ENCODE measurements around the gene NACA2.
"Not testable (repeated sequence)": the region's sequence is repeated elsewhere in the genome, so short reads cannot be mapped to it uniquely, and the experiment has no call there.

The NACA2 gene

DNA sequence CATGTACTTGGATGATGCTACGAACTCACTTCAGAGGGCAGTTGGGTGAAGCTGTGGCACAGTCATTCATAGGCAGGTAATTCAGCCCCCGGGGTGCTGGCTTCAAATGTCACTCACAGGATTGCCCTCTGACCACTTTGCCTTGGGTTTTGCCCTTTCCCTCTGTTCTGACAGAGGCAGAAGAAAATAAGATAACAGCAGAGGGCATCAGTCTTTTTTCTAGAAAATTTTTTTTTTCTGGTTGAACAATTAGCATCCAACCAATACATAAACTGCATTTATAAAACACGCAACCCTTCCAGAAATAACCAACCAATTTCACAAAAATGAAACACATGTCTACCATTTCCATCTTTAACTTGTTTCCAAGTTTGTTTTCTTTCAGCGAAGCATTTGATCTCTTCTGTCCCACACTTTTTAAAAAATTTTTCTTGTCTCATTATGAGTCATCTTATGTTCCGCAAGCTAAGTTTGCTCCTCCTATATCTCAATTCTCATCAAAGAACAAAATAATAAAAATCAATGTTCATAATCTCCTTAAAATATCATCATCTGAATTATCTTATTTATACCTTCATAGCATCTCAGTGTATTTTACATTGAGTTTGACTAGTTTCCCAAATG is 15.6 kb downstream of the NACA2 start:
- DNase-seq, result no peak

DNA sequence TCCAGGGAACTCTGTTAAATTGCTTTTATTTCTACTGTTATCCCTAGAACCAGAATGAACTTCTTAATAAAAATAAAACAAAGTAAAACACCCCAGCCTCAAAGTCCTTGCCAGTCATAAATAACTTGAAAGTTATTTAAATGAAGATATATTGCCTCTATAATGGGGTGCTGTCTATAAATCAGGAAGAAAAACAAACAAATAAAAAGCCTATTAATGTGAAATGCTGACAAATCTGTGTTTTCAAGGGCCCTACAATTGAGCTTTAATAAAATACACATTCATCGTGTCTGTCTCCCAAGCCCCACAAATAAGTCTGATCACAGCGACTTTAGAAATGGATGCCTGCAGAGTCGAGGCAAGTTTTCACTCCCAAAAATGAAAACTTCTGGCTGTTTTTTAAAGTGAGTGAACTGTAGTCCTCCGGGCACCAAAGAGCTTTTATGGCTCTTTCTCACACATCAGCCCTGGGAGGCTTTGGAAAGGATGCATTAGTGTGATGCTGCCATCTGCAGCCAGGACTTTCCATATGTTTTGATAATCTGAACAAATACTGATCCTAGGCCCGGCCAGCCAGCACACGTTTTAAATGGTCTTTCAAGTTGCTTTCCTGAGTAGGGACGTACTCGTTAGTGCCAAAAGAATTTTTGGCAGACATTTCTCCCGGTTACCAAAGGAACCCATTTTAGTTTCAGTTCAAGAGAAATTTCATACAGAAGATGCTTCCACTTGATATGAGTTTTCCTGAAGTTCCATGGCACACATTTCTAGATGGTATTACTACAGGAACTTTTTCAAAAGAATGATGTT is 16.3 kb downstream of the NACA2 start:
- DNase-seq, result peak; percentile 3

DNA sequence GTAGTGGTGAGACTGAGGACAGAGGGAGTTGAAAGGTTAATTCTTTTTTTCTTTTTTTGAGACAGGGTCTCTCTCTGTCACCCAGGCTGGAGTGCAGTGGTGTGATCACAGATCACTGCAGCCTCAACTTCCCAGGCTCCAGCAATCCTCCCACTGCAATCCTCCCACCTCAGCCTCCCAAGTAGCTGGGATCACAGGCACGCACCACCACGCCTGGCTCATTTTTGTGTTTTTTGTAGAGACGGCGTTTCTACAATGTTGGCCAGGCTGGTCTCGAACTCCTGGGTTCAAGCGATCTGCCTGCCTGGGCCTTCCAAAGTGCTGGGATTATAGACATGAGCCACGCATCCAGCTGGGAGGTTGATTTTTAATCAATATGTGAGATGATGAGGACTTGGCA is 18.5 kb downstream of the NACA2 start:
- not testable (repeated sequence) for DNase-seq

DNA sequence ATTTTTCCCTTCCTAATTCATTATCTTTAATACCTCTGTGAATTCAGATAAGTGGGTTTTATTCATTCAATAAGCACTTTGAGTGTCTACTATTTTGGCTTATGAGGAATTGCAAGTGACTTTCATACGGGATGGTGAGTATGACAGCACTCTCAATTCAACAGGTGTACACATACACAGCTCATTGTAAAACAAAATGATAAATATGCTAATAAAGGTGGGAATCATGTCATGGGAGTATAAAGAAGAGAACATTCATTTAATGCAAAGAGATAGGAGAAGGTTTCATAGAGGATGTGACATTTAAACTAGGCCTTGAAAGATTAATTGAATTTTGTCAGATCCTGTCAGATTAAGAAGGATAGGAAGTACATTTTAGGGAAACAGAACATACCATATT is 19.4 kb downstream of the NACA2 start:
- DNase-seq, result no peak

DNA sequence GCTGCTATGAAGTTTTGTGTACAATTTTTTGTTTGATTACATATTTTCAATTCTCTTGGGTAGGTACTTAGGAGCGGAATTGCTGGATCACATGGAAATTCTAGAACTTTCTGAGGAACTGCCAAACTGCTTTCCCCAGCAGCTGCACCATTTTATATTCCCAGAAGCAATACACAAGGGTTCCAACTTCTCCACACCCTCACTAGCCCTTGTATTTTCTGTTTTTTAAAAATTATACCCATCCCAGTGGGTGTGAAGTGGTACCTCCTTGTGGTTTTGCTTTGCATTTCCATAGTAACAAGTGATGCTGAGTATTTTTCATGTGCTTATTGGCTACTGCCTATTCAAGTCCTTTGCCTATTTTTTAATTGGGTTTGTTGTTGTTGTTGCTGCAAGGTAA is 20.9 kb downstream of the NACA2 start:
- no peak for DNase-seq

DNA sequence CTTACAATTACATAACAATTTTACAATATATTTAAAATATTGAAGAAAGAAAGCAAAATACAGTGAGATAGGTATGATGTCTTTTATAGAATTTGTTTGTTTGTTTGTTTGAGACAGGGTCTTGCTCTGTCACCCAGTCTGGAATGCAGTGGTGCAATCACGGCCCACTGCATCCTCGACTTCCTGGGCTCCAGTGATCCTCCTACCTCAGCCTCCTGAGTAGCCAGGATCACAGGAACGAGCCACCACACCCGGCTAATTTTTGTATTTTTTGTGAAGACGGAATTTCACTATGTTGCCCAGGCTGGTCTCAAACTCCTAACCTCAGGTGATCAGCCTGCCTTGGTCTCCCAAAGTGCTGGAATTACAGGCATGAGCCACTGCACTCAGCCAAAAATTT is 21.5 kb downstream of the NACA2 start:
- not testable (repeated sequence) for DNase-seq

DNA sequence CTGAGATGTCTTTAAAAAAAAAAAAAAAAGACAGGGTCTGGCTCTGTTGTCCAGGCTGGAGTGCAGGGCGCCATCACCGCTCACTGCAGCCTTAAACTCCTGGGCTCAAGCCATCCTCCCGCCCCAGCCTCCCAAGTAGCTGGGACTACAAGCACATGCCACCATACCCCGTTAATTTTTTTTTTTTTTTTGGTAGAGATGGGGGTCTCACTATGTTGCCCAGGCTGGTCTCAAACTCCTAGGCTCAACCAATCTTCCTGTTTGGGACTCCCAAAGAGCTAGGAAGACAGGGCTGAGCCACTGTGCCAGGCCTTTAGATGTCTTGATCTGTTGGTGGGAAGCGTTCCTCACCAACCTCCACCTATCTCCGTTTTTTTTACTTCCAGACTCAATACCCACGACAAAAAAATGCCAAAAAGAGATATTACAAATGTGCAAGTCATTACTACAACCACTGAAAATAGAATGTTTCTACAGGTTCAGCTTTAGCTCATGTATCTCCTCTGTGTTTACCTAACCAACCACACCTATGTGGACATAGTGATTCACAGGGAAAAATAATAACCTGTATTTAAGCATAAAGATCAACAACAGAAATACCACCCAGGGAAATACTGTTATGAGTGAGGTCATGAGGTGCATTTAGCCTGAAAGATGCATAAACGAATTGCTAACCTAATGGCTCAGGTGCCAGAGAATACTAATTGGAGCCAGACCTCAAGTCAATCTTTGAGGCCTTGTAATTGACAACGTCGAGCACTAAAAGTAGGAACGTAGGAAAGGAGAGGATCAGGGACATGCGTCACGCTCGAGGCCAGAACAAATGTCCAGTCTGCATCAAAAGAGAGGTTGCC is 22.6 kb downstream of the NACA2 start:
- DNase-seq, result no peak

DNA sequence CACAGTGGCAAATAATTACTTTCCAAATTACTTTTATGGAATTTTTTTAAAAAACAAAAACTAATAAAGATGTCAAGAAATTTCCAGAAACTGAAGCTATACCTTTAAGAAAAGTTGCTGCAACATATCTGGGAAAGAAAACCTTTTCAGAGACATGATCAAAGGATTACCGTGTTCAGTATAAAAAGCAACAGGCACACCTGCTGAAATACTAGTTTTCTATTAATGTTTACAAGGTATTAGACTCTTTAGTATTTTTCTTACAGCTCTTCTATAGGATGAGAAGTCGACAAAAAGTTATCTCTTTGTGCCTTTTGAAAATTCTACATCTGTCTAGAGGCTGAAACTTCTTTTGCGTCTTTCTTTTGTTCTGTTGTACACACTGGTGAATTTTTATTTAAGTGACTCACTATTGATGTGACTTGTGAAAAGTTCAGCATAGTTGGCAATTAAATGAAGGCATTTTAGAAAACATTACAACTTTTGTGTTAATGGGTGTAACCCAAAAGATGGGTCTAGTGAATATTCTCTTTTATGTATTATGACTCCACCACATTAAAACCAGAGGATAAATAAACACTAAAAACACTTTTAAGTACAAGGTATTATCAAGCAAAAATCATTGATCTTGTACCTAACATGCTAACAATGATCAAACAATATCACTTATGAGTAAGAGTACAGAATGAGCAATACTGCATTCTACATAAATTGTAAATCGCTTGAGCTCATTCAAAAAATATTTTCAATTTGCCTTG is 23.8 kb downstream of the NACA2 start:
- DNase-seq, result no peak

DNA sequence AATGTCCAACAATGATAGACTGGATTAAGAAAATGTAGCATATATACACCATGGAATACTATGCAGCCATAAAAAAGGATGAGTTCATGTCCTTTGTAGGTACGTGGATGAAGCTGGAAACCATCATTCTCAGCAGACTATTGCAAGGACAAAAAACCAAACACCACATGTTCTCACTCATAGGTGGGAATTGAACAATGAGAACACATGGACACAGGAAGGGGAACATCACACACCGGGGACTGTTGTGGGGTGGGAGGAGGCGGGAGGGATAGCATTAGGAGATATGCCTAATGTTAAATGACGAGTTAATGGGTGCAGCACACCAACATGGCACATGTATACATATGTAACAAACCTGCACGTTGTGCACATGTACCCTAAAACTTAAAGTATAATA is 24.6 kb downstream of the NACA2 start:
- DNase-seq, result not testable (repeated sequence)

DNA sequence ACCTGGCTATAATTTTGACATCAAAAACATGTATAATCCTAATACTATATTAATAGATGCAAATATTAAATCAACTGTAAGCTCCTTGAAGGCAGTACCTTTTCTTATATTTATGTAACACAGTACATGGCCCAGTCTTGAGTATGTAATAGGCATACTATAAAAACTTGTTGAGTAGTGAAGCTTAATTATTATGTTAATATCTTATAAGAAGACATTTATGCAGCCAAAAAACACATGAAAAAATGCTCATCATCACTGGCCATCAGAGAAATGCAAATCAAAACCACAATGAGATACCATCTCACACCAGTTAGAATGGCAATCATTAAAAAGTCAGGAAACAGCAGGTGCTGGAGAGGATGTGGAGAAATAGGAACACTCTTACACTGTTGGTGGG is 25.2 kb downstream of the NACA2 start:
- not testable (repeated sequence) for DNase-seq

DNA sequence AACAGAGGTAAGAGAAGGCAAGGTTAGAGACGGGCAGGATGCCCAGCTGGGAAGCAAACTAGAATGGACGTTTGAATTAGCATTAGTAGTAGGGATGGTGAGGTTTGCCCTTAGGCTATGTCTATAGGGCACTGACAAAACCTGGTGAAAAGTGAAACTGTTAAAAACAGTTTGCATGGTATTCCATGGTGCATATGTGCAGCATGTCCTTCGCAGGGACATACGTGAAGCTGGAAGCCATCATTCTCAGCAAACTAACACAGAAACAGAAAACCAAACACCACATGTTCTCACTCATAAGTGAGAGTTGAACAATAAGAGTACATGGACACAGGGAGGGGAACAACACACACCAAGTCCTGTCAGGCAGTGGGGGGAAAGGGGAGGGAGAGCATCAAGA is 25.8 kb downstream of the NACA2 start:
- DNase-seq, result no peak

DNA sequence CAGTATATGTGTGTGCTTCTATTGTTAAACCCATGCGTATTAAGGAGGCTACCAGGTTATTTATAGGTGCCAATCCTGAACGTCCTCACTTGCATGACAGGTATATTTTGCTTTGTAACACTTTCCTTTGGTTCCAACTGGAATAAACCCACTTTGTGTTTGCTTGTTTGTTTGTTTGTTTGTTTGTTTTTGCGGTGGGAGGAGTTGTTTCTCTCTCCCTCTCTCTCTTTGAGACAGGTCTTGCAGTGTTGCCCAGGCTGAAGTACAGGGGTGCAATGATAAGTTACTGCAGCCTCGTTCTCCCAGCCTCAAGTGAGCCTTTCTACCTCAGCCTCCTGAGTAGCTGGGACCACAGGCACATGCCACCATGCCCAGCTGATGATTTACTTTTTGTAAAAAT is 28.7 kb downstream of the NACA2 start:
- DNase-seq, result no peak

DNA sequence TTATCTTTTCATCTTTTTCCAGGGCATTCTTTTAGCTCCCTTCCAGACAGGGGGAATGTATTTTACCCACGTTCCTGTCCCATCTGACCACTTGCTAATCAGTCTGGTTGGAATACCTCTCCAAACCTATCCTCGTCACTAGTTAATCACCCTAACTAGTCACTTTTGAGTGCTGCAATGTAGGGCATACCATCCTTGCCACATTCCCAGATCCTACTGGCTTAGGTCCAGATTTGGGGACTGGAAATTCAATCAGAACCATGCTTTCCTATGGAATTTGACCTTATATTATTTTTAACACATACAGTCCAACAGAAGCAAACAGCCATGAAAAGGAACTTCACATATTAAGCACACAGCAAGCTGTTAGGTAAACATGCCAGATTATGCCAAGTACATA is 29.7 kb downstream of the NACA2 start:
- no peak for DNase-seq

DNA sequence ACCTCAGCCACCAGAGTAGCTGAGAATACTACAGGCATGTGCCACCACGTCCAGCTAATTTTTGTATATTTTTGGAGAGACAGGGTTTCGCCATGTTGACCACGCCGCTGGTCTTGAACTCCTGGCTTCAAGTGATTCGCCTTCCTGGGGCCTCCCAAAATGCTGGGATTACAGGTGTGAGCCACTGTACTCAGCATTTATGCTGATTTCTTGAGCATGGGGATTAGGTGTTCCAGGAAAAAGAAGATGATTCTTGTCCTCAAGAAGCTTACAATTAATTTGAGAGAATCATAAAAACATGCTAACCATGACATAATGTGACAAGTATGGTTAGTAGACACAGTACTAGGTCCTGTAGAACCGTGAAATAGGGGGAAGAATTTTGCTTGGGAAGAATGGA is 30.9 kb downstream of the NACA2 start:
- DNase-seq, result no peak

DNA sequence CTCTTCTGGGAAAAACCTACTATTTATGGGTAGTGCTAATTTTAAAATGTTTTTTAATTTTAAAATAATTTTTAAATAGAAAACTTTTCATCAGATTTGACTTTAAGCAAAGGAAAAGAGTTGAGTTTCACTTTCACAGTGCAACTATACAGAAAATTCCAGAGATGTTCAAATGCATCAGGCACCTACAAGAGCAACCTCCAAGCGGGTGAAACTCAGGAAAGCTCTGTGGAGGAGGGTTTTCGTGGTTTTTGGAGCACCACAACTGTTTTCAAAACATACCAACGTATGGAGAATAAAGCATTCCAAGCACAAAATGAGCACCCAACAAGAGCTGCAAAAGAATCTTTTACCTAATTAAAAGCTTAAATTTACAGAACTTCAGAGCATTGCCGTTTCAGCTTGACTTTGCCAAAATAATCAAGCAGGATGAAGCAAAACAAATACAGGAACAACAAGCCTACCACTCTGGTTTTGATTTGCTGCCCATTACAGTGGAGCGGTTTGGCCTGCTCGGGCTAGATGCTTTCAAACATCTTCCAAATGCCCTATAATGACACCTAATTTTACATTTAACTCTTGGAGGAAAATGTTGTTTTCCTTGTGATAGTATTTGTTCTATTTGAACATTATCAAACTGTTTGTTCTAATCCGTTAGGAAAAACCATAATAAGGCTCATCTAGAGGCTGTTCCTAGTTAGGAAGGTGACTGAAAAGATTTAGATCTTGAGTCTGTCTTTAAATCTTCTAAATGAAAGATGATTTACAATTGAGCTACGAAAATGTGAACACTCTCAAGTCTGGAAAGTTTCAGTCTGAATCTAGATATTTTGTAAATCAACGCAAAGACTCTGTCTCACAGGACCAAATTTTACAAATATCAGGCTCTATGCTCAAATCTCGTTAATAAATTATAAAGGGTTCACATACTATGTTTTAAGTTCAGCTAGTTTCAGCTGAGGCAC is 34.5 kb downstream of the NACA2 start:
- DNase-seq, result no peak

DNA sequence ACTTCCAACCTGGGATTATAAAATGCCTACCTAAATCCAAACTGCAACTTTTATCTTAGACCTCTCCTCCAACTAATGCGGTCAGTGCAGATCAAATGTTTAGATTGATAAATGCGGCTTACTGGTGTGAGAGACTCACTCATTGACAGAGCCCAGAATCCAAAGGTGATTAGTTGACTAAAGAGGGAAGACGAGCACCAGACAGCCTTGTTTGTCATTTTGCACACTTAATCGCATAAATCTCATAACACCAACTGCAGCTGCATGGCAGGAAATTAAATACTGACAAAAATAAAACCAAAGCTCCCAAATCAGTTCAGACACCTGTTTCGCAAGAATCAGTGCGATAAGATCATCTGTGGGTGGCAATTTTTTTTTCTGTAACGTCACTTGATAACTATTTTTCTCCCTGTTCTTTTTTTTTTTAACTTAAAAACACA is 35.9 kb downstream of the NACA2 start:
- DNase-seq, result no peak

DNA sequence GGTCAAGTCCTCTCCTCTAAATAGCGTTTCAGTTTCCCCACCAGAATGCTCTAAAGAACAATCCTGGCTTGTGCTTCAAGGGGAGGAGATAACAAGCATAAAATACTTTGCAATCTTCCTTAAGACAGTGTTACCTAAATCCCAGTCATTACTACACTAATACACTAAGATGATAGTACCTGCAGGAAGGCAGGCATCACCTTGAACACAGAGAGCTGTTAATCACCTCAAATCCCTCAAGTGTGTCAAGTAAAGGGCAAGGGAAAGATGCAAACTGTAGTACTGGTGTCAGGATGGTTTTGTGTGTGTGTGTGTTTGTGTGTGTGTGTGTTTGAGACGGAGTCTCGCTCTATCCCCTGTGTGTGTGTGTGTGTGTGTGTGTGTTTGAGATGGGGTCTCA is 36.8 kb downstream of the NACA2 start:
- no peak for DNase-seq

DNA sequence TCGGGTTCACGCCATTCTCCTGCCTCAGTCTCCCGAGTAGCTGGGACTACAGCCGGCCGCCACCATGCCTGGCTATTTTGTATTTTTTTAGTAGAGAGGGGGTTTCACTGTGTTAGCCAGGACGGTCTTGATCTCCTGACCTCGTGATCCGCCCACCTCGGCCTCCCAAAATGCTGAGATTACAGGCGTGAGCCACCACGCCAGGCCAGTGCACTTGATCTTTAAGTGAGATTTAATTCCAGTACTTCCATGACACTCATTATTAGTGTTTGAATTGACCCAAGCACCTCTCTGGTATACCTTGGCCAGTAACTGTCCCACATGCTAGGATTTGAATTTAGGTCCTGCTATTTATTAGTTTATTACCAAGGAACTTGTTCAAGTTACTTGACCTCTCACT is 38.5 kb downstream of the NACA2 start:
- DNase-seq, result not testable (repeated sequence)

DNA sequence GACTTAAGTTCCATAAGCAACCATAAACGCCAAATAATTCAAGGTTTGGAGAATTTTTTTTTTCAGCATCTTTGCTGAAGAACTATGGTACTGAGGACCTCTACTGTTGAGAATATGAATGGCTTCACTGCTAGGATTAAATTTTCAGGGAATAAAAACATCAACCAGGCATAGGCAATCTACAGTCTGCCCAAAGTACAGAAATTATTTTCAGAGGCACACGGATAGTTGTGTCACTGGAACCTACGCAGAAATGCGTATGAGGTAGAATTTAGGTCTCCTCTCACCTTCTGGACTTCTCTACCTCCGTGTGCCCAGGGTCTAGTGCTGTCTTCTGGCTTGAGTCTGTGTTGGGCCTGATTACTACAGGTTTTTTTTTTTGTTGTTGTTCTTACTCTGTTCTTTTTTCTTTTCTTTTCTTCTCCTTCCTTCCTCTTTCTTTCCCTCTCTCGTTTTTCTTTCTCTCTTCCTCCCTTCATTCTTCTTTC is 39.7 kb downstream of the NACA2 start:
- DNase-seq, result no peak

DNA sequence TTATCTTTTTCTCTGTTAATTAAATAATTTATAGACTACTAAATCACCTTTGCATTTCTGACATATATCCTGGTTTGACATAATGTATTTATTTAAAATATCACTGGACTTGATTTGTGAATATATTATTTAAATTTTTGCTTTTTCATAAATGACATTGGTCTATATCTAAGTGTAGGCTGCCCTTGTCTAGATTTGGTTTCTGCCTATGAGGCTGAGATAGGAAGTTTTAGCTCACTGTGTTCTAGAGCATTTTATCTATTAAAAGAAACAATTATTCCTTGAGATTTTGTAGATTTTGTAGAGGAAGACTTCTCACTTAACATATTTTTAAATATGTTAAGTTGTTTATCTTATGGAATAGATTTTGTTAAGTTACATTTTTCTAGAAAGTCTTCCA is 43.9 kb downstream of the NACA2 start:
- no peak for DNase-seq

DNA sequence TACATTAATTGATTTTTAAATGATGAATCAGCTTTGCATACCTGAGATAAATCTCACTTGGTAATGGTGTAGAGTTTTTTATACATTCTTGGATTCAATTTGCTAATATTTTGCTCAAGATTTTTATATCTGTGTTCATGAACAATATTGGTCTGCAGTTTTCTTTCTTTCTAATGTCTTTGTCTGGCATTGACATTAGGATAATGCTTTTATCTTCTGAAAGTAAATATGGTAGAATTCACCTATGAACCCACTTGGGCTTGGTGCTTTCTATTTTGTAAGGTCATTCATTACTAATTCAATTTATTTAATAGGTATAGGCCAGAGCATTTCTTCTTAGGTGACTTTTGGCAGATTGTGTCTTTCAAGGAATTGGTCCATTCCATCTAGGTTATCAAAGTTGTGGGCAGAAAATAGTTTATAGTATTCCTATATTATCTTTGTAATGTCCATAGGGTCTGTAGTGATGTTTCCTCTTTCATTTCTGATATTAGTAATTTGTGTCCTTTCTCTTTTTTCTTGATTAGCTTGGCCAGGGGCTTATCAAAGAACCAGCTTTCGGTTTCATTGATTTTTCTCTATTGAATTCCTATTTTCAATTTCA is 45.6 kb downstream of the NACA2 start:
- DNase-seq, result no peak
